ENCODE results near the gene KCNJ10. TPM values are rescaled to one million over a fixed set of nuclear protein-coding genes. Genes with fewer than 3 reads are reported as not detected.
"Not testable (repeated sequence)": the region's sequence is repeated elsewhere in the genome, so short reads cannot be mapped to it uniquely, and the experiment has no call there.

Gene KCNJ10
- total RNA-seq, 3 donors from 2014 or later = 0.23 to 0.73 (median 0.27) TPM

- Histone ChIP-seq H3K36me3 (ENCODE audit: low read depth) (no peaks in the 10 kb centered on the region), H3K4me1 (ENCODE audit: low read depth) (no peaks in the 10 kb centered on the region), H3K9me3 (no peaks in the 10 kb centered on the region), H3K4me3 (no peak within 1 kb of the TSS)
- TF ChIP-seq, protein P1, sequence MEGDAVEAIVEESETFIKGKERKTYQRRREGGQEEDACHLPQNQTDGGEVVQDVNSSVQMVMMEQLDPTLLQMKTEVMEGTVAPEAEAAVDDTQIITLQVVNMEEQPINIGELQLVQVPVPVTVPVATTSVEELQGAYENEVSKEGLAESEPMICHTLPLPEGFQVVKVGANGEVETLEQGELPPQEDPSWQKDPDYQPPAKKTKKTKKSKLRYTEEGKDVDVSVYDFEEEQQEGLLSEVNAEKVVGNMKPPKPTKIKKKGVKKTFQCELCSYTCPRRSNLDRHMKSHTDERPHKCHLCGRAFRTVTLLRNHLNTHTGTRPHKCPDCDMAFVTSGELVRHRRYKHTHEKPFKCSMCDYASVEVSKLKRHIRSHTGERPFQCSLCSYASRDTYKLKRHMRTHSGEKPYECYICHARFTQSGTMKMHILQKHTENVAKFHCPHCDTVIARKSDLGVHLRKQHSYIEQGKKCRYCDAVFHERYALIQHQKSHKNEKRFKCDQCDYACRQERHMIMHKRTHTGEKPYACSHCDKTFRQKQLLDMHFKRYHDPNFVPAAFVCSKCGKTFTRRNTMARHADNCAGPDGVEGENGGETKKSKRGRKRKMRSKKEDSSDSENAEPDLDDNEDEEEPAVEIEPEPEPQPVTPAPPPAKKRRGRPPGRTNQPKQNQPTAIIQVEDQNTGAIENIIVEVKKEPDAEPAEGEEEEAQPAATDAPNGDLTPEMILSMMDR (IDR thresholded peaks at IDR 0.05) = no peak
- intact Hi-C loops (cut with DNase I, micrococcal nuclease) = no loop called here
- ATAC-seq (no peak), DNase-seq (no peak)
Observed at GRCh38 chr1:160115545-160116282, 45.8 kb upstream of the KCNJ10 start, which contains the start of gene ATP1A2. TSS of gene ATP1A2 (plus strand) at chr1:160115759. CDS start at chr1:160115862, 103 bp downstream.

- Histone ChIP-seq H3K4me1 (ENCODE audit: low read depth) (no peaks in the 10 kb centered on the region), H3K9me3 (no peaks in the 10 kb centered on the region), H3K4me3 (no peak overlapping the region), H3K36me3 (ENCODE audit: low read depth) (no peaks in the 10 kb centered on the region)
- DNase-seq (no peak), ATAC-seq (no peak)
- intact Hi-C loops (cut with DNase I, micrococcal nuclease) = no loop called here
- TF ChIP-seq, protein P1 (IDR thresholded peaks at IDR 0.05) = no peak
Observed at GRCh38 chr1:160114085-160114484, 44.1 kb upstream of the KCNJ10 start.

DNA sequence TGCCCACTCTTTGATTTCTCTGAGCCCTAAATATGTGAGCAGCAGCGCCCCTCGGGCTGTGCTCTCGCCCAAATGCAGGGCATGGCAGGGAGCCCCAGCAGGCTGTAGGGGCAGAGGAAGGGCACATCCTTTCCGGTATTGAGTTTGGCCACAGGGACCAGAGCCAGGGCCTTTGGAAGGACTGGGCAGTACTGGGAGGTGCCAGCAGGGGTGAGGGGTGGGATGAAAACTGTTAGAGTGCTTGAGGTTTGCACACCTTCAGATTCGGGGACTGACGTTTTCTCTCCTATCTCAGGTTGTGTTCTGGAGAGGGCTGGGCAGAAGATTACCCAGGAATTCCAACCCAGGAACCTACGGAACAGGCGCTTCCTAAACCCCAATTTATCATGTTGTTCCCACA is 43.4 kb upstream of the KCNJ10 start:
- ATAC-seq = no peak
- Histone ChIP-seq H3K36me3 (ENCODE audit: low read depth) (no peaks in the 10 kb centered on the region), H3K4me3 (no peak overlapping the region), H3K9me3 (no peaks in the 10 kb centered on the region), H3K4me1 (ENCODE audit: low read depth) (no peaks in the 10 kb centered on the region)
- DNase-seq = no peak
- TF ChIP-seq, protein P1 (IDR thresholded peaks at IDR 0.05) = no peak
- intact Hi-C loops (cut with DNase I, micrococcal nuclease) = no loop called here

DNA sequence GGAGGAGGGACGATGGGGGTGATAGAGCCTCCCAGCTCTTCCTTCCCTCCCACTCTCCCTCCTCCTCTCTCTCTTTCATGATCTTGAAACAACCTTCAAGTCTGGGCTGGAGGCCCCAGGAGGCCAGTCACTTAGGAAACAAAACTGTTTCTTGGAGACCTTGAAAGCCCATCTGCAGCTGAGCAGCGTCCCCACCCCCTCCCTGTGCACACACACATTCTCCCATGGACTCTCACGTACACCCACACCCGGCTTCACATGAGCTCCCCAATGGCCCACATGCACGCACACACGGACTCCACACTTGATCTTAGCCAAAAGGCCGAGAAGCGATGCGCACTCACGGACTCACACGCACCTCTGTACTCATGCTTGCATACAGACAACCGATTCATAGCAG is 42.4 kb upstream of the KCNJ10 start:
- ATAC-seq = no peak
- TF ChIP-seq, protein P1 (IDR thresholded peaks at IDR 0.05) = no peak
- Histone ChIP-seq H3K4me3 (no peak overlapping the region), H3K36me3 (ENCODE audit: low read depth) (no peaks in the 10 kb centered on the region), H3K9me3 (no peaks in the 10 kb centered on the region), H3K4me1 (ENCODE audit: low read depth) (no peaks in the 10 kb centered on the region)
- intact Hi-C loops (cut with DNase I, micrococcal nuclease) = no loop called here
- DNase-seq = no peak

DNA sequence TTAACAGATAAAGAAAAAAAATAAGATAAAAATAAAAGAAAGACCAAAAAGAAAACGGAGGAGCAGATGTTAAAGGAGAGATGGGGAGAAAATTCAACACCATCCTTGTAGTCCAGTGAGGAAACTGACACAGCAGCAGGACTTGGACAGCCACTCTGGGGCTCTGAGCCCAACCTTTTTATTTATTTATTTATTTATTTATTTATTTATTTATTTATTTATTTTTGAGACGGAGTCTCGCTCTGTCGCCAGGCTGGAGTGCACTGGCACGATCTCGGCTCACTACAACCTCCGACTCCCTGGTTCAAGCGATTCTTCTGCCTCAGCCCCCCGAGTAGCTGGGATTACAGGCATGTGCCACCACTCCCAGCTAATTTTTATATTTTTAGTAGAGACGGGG is 41.5 kb upstream of the KCNJ10 start:
- H3K9me3 ChIP-seq; H3K4me3 ChIP-seq; DNase-seq; ATAC-seq; intact Hi-C loops (cut with DNase I, micrococcal nuclease); H3K36me3 ChIP-seq (ENCODE audit: low read depth); H3K4me1 ChIP-seq (ENCODE audit: low read depth): not testable (repeated sequence)

DNA sequence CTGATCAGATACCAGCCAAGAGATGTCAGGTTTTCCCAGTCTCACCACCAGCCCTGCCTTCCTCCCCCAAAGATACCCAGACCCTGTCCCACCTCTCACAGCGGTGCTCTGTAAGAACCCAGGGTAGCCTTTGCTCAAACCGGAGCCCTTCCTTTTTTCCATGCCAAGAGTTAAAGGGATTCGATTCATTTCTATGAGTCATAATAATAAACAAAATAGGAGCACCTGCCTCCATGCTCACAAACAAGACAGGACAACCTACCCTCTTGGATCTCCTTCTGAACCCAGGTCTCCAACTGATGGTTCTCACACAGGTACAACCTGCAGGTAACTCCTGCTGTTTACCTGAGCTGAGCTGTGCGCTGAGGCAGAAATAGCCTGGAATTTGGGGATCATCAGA is 39.7 kb upstream of the KCNJ10 start:
- H3K36me3 ChIP-seq (ENCODE audit: low read depth) = no peaks in the 10 kb centered on the region
- TF ChIP-seq, protein P1 (IDR thresholded peaks at IDR 0.05) = no peak
- no peaks in the 10 kb centered on the region for H3K4me1 ChIP-seq (ENCODE audit: low read depth)
- ATAC-seq (no peak), DNase-seq (no peak)
- intact Hi-C loops (cut with DNase I, micrococcal nuclease) = no loop called here
- H3K4me3 ChIP-seq = no peak overlapping the region
- H3K9me3 ChIP-seq = no peaks in the 10 kb centered on the region
